ENCODE measurements around the gene AMPH. TPM values are rescaled to one million over a fixed set of nuclear protein-coding genes. Genes with fewer than 3 reads are reported as not detected.

AMPH gene
- total and polyA plus RNA-seq, 9 of the 15 experiments (the other 6 are each of a cell fraction or from before 2014, with no cell fraction given): 0.03 to 0.35 TPM; not detected in 7

DNA sequence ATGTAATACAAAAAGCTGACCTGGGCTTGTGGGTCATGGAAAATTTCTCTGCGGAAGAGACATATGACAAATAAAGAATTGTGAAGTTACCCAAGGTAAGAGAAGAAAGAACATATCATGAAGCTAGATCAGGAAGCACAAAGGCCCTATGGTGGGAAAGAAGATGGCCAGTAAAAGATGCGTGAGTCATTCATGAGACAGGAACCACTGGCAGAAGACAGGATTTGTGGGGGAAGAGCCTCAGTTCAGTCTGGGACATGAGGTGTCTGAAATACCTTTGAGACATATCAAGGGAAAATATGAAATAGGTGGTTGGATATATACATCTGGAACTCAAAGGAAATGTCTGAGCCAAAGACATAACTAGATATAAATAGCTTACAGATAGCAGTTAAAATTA is 27.7 kb upstream of the AMPH start (continued):
- TF ChIP-seq CEBPG (CRISPR knock-in tag; IDR thresholded peaks at IDR 0.05): no peak
- TF ChIP-seq CEBPG (tag; conservative IDR thresholded peaks at IDR 0.05 in 1 of 2, IDR thresholded peaks at IDR 0.05 in 1 of 2): no peak
- TF ChIP-seq NELFE (IDR thresholded peaks at IDR 0.05; ENCODE audit: insufficient read depth, insufficient read length): no peak
- TF ChIP-seq, protein P1, sequence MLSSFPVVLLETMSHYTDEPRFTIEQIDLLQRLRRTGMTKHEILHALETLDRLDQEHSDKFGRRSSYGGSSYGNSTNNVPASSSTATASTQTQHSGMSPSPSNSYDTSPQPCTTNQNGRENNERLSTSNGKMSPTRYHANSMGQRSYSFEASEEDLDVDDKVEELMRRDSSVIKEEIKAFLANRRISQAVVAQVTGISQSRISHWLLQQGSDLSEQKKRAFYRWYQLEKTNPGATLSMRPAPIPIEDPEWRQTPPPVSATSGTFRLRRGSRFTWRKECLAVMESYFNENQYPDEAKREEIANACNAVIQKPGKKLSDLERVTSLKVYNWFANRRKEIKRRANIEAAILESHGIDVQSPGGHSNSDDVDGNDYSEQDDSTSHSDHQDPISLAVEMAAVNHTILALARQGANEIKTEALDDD (IDR thresholded peaks at IDR 0.05): no peak
- no peak for TF ChIP-seq YY1 (IDR thresholded peaks at IDR 0.05; ENCODE audit: borderline replicate concordance in 1 of 3, control insufficient read depth in 1 of 3, extremely low read depth in 1 of 3, insufficient read depth in 3 of 3, insufficient read length in 1 of 3, insufficient replicate concordance in 2 of 3, low read depth in 1 of 3, low read length in 2 of 3)
- no peak for TF ChIP-seq ETV1 (tag; conservative IDR thresholded peaks at IDR 0.05; ENCODE audit: low read depth)

DNA sequence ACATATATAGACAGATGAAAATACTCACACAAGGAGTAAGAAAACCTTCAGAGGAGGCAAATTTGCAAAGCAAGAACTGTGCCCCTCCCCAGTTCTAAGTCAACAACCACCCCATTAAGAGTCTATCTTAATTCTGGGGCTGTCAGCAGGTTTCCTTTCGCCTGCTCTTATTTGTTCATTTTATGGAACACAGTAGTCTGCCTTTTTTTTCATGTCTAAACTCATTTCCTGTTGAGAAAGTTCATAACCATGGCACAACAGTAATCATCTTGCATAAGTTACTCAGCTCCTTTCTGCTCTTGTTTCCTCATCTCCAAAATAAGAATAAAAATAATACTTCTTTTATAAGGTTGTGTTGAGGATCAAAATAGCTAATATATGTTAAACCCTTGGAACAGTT is 25.8 kb upstream of the AMPH start:
- ChIA-PET POLR2A (no interaction called here), CTCF (ENCODE audit: low intra/inter-chr PET ratio) (no interaction called here)
- Histone ChIP-seq H3K27me3 (ENCODE audit: control insufficient read depth in 2 of 2, insufficient read depth in 2 of 2, low read length in 2 of 2) (peaks cover 2 to 17% of the 10 kb centered on the region in 2 experiments; a peak in 2 of 5 replicates), H4K20me1 (replicated peaks; ENCODE audit: control insufficient read depth, insufficient read depth, low read length) (no peaks in the 10 kb centered on the region), H3K79me2 (ENCODE audit: control insufficient read depth, insufficient read depth, low read length) (no peaks in the 10 kb centered on the region), H3K9ac (ENCODE audit: insufficient read depth in 1 of 2, low read depth in 2 of 2, low read length in 2 of 2) (no peak overlapping the region), H3K9me3 (replicated peaks; ENCODE audit: control insufficient read depth, insufficient read depth, low read depth, low read length) (no peaks in the 10 kb centered on the region), H3K9me1 (ENCODE audit: control insufficient read depth, insufficient read depth, low read length) (no peaks in the 10 kb centered on the region), H3K4me1 (replicated peaks in 1 of 2; ENCODE audit: control insufficient read depth in 2 of 2, insufficient read depth in 2 of 2, low read length in 2 of 2) (no peaks in the 10 kb centered on the region; a peak in 1 of 5 replicates), H3K4me3 (no peak overlapping the region), H3K4me2 (ENCODE audit: insufficient read depth, low read length) (no peak overlapping the region), H2AFZ (ENCODE audit: low read depth, low read length) (no peak overlapping the region), H3K27ac (ENCODE audit: extremely low read depth, low read depth, low read length) (no peak overlapping the region), H3K36me3 (ENCODE audit: control insufficient read depth, insufficient read depth, low read length) (no peaks in the 10 kb centered on the region)
- no peak for DNase-seq (ENCODE audit: extremely low read depth in 1 of 4, low spot score in 3 of 4)
- intact Hi-C loops (cut with micrococcal nuclease): no loop called here
- WGBS (ENCODE audit: insufficient coverage, low coverage, missing lambda C conversion rate): 0% methylated on average over 1 of the region's 1 CpG
- in situ Hi-C loops (cut with MboI): no loop called here
- no TSS peak for BruUV-seq (replicated peaks)
- no peak for ATAC-seq
- no peak for FAIRE-seq
- TF ChIP-seq, protein P2, sequence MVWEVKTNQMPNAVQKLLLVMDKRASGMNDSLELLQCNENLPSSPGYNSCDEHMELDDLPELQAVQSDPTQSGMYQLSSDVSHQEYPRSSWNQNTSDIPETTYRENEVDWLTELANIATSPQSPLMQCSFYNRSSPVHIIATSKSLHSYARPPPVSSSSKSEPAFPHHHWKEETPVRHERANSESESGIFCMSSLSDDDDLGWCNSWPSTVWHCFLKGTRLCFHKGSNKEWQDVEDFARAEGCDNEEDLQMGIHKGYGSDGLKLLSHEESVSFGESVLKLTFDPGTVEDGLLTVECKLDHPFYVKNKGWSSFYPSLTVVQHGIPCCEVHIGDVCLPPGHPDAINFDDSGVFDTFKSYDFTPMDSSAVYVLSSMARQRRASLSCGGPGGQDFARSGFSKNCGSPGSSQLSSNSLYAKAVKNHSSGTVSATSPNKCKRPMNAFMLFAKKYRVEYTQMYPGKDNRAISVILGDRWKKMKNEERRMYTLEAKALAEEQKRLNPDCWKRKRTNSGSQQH (CRISPR knock-in tag; IDR thresholded peaks at IDR 0.05): no peak
- TF ChIP-seq BHLHE40 (IDR thresholded peaks at IDR 0.05; ENCODE audit: low read length) (no peak), ZNF143 (CRISPR knock-in tag; IDR thresholded peaks at IDR 0.05) (no peak), SMAD2 (IDR thresholded peaks at IDR 0.05; ENCODE audit: low read depth, low read length) (no peak), ZC3H4 (CRISPR knock-in tag; IDR thresholded peaks at IDR 0.05; ENCODE audit: borderline replicate concordance) (no peak), RBM15 (IDR thresholded peaks at IDR 0.05; ENCODE audit: insufficient read depth, low read length) (no peak), EWSR1 (IDR thresholded peaks at IDR 0.05; ENCODE audit: borderline replicate concordance, low read depth, partially characterized antibody) (no peak)

All from K562 (cell line).